Measurements from ENCODE around the gene NEK4.

DNA sequence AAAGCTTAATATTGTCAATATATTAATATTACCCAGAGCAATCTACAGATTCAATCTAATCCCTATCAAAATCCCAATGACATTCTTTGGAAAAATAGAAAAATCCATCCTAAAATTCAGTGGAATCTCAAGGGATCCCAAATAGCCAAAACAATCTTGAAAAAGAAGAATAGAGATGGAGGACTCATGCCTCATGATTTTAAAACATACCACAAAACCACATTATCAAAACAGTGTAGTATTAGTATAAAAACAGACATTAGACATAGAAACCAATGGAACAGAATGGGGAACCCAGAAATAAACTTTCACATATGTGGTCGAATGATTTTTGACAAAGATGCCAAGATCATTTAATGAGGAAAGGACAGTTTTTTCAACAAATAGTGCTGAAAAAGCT is 14.6 kb downstream of the NEK4 start:
- TF ChIP-seq, protein P1, sequence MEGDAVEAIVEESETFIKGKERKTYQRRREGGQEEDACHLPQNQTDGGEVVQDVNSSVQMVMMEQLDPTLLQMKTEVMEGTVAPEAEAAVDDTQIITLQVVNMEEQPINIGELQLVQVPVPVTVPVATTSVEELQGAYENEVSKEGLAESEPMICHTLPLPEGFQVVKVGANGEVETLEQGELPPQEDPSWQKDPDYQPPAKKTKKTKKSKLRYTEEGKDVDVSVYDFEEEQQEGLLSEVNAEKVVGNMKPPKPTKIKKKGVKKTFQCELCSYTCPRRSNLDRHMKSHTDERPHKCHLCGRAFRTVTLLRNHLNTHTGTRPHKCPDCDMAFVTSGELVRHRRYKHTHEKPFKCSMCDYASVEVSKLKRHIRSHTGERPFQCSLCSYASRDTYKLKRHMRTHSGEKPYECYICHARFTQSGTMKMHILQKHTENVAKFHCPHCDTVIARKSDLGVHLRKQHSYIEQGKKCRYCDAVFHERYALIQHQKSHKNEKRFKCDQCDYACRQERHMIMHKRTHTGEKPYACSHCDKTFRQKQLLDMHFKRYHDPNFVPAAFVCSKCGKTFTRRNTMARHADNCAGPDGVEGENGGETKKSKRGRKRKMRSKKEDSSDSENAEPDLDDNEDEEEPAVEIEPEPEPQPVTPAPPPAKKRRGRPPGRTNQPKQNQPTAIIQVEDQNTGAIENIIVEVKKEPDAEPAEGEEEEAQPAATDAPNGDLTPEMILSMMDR (IDR thresholded peaks at IDR 0.05; ENCODE audit: low read depth, low read length), result no peak
- no peak for TF ChIP-seq EZH2phosphoT487 (IDR thresholded peaks at IDR 0.05; ENCODE audit: low read depth)
